D721Med (cell line): Measurements from ENCODE around the gene KRTAP3-3.

Experiments used
- DNase-seq: peaks from one replicate; pipeline ENCODE4 v3.0.0; 2011; ENCODE audit warnings: low spot score; ENCODE audit not compliant: insufficient read length
- FAIRE-seq: peaks from 2 replicates; lab custom pipeline; 2011; peaks lifted over from hg19 to GRCh38; lab: Jason Lieb, UNC
- TF ChIP-seq, protein P1 (sequence below): IDR thresholded peaks from 2 replicates; pipeline ENCODE4 v1.5.1; 2012; ENCODE audit warnings: mild to moderate bottlenecking, control low read depth; ENCODE audit not compliant: insufficient read depth; ENCODE audit errors: missing control alignments

KRTAP3-3 gene

GRCh38 chr17:40960144-40960543 lies 33.8 kb downstream of the KRTAP3-3 start:
- DNase-seq (no peak), FAIRE-seq (no peak)
- TF ChIP-seq, protein P1, sequence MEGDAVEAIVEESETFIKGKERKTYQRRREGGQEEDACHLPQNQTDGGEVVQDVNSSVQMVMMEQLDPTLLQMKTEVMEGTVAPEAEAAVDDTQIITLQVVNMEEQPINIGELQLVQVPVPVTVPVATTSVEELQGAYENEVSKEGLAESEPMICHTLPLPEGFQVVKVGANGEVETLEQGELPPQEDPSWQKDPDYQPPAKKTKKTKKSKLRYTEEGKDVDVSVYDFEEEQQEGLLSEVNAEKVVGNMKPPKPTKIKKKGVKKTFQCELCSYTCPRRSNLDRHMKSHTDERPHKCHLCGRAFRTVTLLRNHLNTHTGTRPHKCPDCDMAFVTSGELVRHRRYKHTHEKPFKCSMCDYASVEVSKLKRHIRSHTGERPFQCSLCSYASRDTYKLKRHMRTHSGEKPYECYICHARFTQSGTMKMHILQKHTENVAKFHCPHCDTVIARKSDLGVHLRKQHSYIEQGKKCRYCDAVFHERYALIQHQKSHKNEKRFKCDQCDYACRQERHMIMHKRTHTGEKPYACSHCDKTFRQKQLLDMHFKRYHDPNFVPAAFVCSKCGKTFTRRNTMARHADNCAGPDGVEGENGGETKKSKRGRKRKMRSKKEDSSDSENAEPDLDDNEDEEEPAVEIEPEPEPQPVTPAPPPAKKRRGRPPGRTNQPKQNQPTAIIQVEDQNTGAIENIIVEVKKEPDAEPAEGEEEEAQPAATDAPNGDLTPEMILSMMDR: no peak

DNA sequence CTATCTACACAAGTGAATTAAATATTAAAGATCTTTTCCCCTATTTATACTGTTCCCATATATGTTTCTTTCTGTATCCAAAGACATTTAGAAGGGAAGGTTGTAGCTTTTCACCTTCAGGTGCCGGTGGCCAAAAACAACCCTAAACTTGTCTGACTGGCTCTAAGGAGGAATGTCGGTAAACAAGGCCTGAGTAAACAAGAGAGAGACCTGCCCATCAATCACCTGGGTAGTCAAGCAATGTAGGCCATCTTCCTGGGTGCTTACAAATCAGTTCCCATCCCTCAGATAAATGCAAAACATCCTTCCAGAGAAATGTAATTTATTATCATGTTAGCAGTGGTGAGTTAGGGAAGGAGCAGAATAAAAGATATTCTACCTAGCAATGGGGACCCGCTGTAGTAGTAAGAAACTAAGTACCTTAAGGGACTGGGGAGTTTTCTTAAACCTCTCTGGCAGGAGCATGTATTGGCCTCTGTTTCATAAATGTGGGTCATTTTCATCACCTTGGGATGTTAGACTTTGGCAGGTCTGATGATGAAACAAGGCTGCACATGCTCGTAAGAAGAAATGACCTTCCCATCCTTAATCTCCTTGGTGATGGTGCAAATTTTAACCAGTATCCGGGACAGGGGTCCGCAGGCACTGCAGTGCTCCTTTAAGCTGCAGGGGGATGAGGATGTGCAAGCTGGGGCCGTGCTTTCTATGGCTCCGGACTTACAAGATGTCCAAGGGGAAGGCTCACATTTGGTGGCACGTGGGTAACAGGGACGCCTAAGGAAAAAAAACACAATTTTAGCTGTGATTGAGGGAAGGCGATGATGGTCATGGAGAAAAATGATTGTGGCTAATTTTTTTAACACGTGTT lies 35.6 kb downstream of the KRTAP3-3 start:
- FAIRE-seq (no peak), DNase-seq (no peak)
- TF ChIP-seq, protein P1: no peak

- FAIRE-seq: no peak
- DNase-seq: no peak
These were observed 37.3 kb downstream of the KRTAP3-3 start for GRCh38 chr17:40956401-40957254.

DNA sequence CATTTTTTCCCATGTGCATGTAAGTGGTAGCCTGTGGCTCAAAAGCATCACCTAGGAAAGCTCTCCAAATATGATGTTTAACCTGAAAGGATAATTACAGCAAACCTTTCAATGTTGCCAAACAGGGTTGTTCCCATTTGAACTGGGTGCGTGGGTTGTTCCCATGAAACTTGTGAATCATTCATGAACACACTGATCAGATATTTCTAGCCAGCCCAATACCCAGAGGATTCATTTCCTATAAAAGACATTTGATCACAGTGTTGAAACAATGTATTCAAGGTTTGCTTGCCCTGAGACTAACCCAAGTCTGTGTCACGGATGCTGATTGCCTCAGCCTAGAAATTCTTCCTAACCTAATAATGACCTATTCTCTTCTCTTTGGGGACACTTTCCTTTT lies 40.1 kb downstream of the KRTAP3-3 start:
- no peak for FAIRE-seq

More at GRCh38 chr17:40956401-40957254, 37.3 kb downstream of the KRTAP3-3 start:
- TF ChIP-seq, protein P1: no peak

GRCh38 chr17:40952661-40953060 lies 41.3 kb downstream of the KRTAP3-3 start:
- DNase-seq (no peak), FAIRE-seq (no peak)
- TF ChIP-seq, protein P1: no peak

More for the DNA sequence above, 40.1 kb downstream of the KRTAP3-3 start:
- TF ChIP-seq, protein P1: no peak
- DNase-seq: no peak

DNA sequence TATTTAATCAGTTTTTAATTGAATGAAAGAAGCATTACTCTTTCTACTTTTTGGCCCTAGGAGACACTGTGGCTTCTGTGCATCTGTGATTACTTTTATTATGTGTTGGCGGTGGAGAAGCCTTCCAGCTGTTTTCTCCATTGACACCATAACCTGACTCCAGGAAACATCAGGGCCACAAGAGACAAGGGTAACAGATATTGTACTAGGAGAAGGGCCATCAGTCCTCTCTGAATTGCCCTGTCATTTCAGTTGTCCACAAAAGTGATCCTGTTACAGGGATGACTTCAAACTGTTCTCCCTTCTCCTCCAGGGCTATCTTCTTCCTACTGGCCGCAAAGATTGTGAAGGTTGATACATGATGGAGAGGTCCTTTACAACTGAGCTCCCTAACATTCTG lies 41.8 kb downstream of the KRTAP3-3 start:
- TF ChIP-seq, protein P1: no peak
- no peak for FAIRE-seq

More for the DNA sequence above, 41.8 kb downstream of the KRTAP3-3 start:
- no peak for DNase-seq
